ENCODE results near the gene LRRC46. TPM values are rescaled to one million over a fixed set of nuclear protein-coding genes. Genes with fewer than 3 reads are reported as not detected.

The LRRC46 gene
- total RNA-seq, 2 experiments from 2014 or later, result 0.38 to 0.67 TPM

GRCh38 chr17:47816111-47816735 lies 15.2 kb upstream of the LRRC46 start:
- TF ChIP-seq CTCF (IDR thresholded peaks at IDR 0.05), result no peak
- H3K4me3 Mint-ChIP-seq, result no peak overlapping the region
- intact Hi-C loops (cut with micrococcal nuclease), result no loop called here
- ATAC-seq, result no peak
- no peaks in the 10 kb centered on the region for H3K27me3 Mint-ChIP-seq
- no peaks in the 10 kb centered on the region for H3K9me3 Mint-ChIP-seq
- H3K36me3 Mint-ChIP-seq (ENCODE audit: low read depth), result peaks cover 8% of the 10 kb centered on the region
- no peak for DNase-seq
- no peak overlapping the region for H3K27ac Mint-ChIP-seq
- H3K4me1 Mint-ChIP-seq (ENCODE audit: low read depth), result peaks cover 11% of the 10 kb centered on the region
- ChIA-PET POLR2A (no interaction called here), CTCF (interaction anchor here (0.8 kb wide), 1 partner anchor 15 kb away, joined by 3 read pairs; the partner anchor contains the start of genes LRRC46 and MRPL10)

- Mint-ChIP-seq H3K4me3 (no peak overlapping the region), H3K9me3 (no peaks in the 10 kb centered on the region), H3K4me1 (ENCODE audit: low read depth) (peaks cover 15% of the 10 kb centered on the region), H3K27me3 (no peaks in the 10 kb centered on the region), H3K36me3 (ENCODE audit: low read depth) (peaks cover 8% of the 10 kb centered on the region), H3K27ac (no peak overlapping the region)
- CTCF ChIA-PET, result interaction anchor here (0.8 kb wide), 1 partner anchor 14 kb away, joined by 3 read pairs; the partner anchor contains the start of genes LRRC46 and MRPL10
- TF ChIP-seq CTCF (IDR thresholded peaks at IDR 0.05), result no peak
- DNase-seq, result no peak
- POLR2A ChIA-PET, result interaction anchor here (0.6 kb wide), 1 partner anchor 610 kb away, joined by 4 read pairs; no protein-coding TSS in a partner anchor
- intact Hi-C loops (cut with micrococcal nuclease), result no loop called here
- no peak for ATAC-seq
These were observed 14.5 kb upstream of the LRRC46 start for GRCh38 chr17:47816947-47817346.

GRCh38 chr17:47818002-47818695 lies 13.3 kb upstream of the LRRC46 start:
- Mint-ChIP-seq H3K27ac (no peak overlapping the region), H3K4me1 (ENCODE audit: low read depth) (peaks cover 22% of the 10 kb centered on the region), H3K4me3 (no peak overlapping the region), H3K36me3 (ENCODE audit: low read depth) (peaks cover 7% of the 10 kb centered on the region), H3K27me3 (no peaks in the 10 kb centered on the region), H3K9me3 (no peaks in the 10 kb centered on the region)
- ATAC-seq (no peak), DNase-seq (no peak)
- ChIA-PET CTCF (no interaction called here), POLR2A (no interaction called here)
- no peak for TF ChIP-seq CTCF (IDR thresholded peaks at IDR 0.05)
- intact Hi-C loops (cut with micrococcal nuclease), result no loop called here

- ChIA-PET CTCF (interaction anchor here (1.0 kb wide), 1 partner anchor 10 kb away, joined by 3 read pairs; no protein-coding TSS in a partner anchor), POLR2A (interaction anchor here (0.7 to 1.5 kb wide), 2 partner anchors 115 to 135 kb away, joined by 3 to 4 read pairs; no protein-coding TSS in a partner anchor)
- Mint-ChIP-seq H3K9me3 (no peaks in the 10 kb centered on the region), H3K27ac (no peak overlapping the region), H3K36me3 (ENCODE audit: low read depth) (peaks cover 13% of the 10 kb centered on the region), H3K4me3 (no peak overlapping the region), H3K27me3 (no peaks in the 10 kb centered on the region), H3K4me1 (ENCODE audit: low read depth) (peaks cover 22% of the 10 kb centered on the region)
- ATAC-seq (no peak), DNase-seq (no peak)
- intact Hi-C loops (cut with micrococcal nuclease), result no loop called here
- no peak for TF ChIP-seq CTCF (IDR thresholded peaks at IDR 0.05)
These were observed 12.0 kb upstream of the LRRC46 start for GRCh38 chr17:47819475-47819874.

Data from activated CD8-positive, alpha-beta T cell treated with anti-CD3 and anti-CD28 coated beads for 36 hours (primary cell).